Right cardiac atrium (tissue), 5 donors: ENCODE measurements around the gene PRAC2. TPM values are rescaled to one million over a fixed set of nuclear protein-coding genes. Genes with fewer than 3 reads are reported as not detected.

Source experiments
- ATAC-seq, 2 donors: fragments of 200-7000 bp; cut with Tn5 transposase; one replicate each; pipeline versions ENCODE4 v1.8.0 to v1.9.1; 2020; ENCODE audit warnings: moderate library complexity in 2 of 2, mild to moderate bottlenecking in 1 of 2
- DNase-seq, 3 donors: peaks; one replicate each; pipeline ENCODE4 v3.0.0-alpha.2; 2020
- H3K27ac ChIP-seq: one replicate; pipeline ENCODE4 v1.5.1; 2013; ENCODE audit warnings: mild to moderate bottlenecking, low read length, control low read depth, moderate library complexity
- H3K27me3 ChIP-seq: one replicate; pipeline ENCODE4 v1.6.1; 2013; ENCODE audit not compliant: control insufficient read depth, insufficient read depth
- H3K4me1 ChIP-seq: one replicate; pipeline ENCODE4 v1.6.1; 2013; ENCODE audit warnings: low read length; ENCODE audit not compliant: control insufficient read depth, insufficient read depth
- H3K4me3 ChIP-seq: one replicate; pipeline ENCODE4 v1.5.1; 2013; ENCODE audit warnings: low read length, control low read depth
- H3K9me3 ChIP-seq: one replicate; pipeline ENCODE4 v1.6.1; 2013; ENCODE audit warnings: low read length; ENCODE audit not compliant: control insufficient read depth
- WGBS: extraction: QIAGEN DNeasy Blood & Tissue Kit; methylation state at CpG from one replicate; pipeline ENCODE4 v1.1.7; 2013; 5-methylcytosine and 5-hydroxymethylcytosine counted together
- intact Hi-C, 4 donors: fragments of 100-400 bp; cut with DNase I; formaldehyde crosslinking; loops; one replicate each; pipeline versions ENCODE4 v1.11.0 to v1.14.0; 2022 to 2023
- long read RNA-seq, 4 donors: library from polyadenylated mRNA; unstranded; transcript quantifications; one replicate each; pipeline ENCODE4 v2.0.0, GENCODE V29; 2020 to 2021
- polyA plus RNA-seq: library from polyadenylated mRNA; stranded (reverse); fragments of 200-250 nt; gene quantifications from one replicate; pipeline ENCODE4 v1.2.3, GENCODE V29; 2013
- total RNA-seq, 4 donors: library from RNA; stranded (reverse); fragmentation: NEBNext Ultra II Directional; extraction: Animal tissue kit (Norgen Biotek cat#: 25700); gene quantifications; one replicate each; pipeline ENCODE4 v1.2.1, GENCODE V29; 2021
- donor health status: healthy with polysubstance abuse.
- donor health status: DM: no; HTN: yes; CAD: no.
- donor health status: DM: no; HTN: no; CAD: no.
- donor health status: DM: no; HTN: yes; CAD: no; lungs with severe emphysema.
- donor health status: DM: yes; HTN: yes; CAD: no.

Gene PRAC2
- total RNA-seq (not detected), polyA plus RNA-seq (not detected)
- long read RNA-seq, donor 1 = 0 reads
- long read RNA-seq, donor 2 = 0 reads
- long read RNA-seq, donor 3 = 0 reads
- long read RNA-seq, donor 4 = 0 reads

DNA sequence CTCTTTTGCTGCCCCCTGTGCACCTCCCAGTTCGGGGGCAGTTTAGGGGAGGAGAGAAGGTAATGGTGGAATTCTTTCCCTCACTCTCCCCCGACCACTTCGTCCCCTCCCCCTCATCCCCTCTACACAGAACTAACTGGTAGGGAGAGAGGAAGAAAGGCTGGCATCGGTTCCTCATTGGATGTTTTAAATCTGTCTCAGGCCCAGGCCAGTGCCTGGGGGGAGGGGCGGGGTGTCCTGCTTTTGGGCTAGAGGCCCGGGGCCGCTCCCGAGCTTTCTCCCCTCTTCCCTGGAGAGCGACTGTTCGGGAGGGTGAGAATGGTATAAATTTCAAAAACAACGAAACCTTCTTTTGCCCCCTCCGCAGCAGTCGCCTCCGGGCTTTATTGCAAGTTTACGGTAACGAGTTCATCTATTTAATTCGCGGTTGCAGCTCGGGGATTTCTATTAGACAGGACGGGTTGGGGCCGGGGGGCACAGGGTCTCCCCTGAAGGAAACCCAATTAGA, at the start of gene PRAC2:
TSS of gene PRAC2 (plus strand) at position 271 of the 508 bp plus-strand sequence. CDS start 1,226 bp downstream, outside the sequence.
- Histone ChIP-seq H3K9me3 (no peaks in the 10 kb centered on the region), H3K4me1 (no peaks in the 10 kb centered on the region), H3K27me3 (no peaks in the 10 kb centered on the region), H3K27ac (no peak within 1 kb of the TSS), H3K4me3 (peak within 1 kb of the TSS; percentile 29)
- WGBS = 4% methylated on average over 21 of the region's 21 CpGs
- ATAC-seq (no peak), DNase-seq (peak in 1 of 3 donors; percentile 68)
- intact Hi-C loops = loop anchor here in 2 of 4 donors (10.0 kb wide), 1 partner anchor 162 kb away; no protein-coding TSS in a partner anchor

DNA sequence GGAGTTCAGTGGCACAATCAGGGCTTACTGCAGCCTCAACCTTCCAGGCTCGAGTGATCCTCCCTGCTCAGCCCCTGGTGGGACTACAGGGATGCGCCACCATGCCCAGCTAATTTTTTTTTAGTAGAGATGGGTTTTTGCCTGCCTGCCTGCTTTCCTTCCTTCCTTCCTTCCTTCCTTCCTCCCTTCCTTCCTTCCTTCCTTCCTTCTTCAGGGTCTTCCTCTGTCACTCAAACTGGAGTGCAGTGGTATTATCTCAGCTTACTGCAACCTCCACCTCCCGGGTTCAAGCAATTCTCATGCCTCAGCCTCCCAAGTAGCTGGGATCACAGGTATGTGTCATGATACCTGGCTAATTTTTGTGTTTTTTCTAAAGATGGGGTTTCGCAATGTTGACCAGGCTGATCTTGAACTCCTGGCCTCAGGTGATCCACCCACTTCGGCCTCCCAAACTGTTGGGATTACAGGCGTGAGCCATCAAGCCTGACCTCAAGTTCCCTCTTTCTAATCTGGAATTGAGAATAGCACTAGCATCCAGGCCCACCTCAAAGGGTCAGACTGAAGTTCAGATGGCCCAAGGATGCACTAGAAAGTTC, 45.9 kb upstream of the PRAC2 start:
- Histone ChIP-seq H3K27me3 (no peaks in the 10 kb centered on the region), H3K4me3 (no peak overlapping the region), H3K27ac (no peak overlapping the region), H3K4me1 (no peaks in the 10 kb centered on the region), H3K9me3 (no peaks in the 10 kb centered on the region)
- no peak for DNase-seq
- intact Hi-C loops = loop anchor here (5.0 to 10.0 kb wide), 6 partner anchors 115 to 358 kb away; no protein-coding TSS in a partner anchor
- 70% methylated on average over 6 of the region's 6 CpGs for WGBS
- no peak for ATAC-seq

GRCh38 chr17:48678141-48678971, 44.6 kb upstream of the PRAC2 start:
- 7% methylated on average over 41 of the region's 41 CpGs for WGBS
- intact Hi-C loops = loop anchor here (2.0 to 10.0 kb wide), 7 partner anchors 112 to 356 kb away; no protein-coding TSS in a partner anchor
- H3K27ac ChIP-seq = no peak overlapping the region
- H3K9me3 ChIP-seq = no peaks in the 10 kb centered on the region
- H3K4me3 ChIP-seq = no peak overlapping the region
- ATAC-seq (peak; percentile 80 to 83), DNase-seq (peak; percentile 51 to 84 (median 82))
- H3K27me3 ChIP-seq = peaks cover 3% of the 10 kb centered on the region
- no peaks in the 10 kb centered on the region for H3K4me1 ChIP-seq

DNA sequence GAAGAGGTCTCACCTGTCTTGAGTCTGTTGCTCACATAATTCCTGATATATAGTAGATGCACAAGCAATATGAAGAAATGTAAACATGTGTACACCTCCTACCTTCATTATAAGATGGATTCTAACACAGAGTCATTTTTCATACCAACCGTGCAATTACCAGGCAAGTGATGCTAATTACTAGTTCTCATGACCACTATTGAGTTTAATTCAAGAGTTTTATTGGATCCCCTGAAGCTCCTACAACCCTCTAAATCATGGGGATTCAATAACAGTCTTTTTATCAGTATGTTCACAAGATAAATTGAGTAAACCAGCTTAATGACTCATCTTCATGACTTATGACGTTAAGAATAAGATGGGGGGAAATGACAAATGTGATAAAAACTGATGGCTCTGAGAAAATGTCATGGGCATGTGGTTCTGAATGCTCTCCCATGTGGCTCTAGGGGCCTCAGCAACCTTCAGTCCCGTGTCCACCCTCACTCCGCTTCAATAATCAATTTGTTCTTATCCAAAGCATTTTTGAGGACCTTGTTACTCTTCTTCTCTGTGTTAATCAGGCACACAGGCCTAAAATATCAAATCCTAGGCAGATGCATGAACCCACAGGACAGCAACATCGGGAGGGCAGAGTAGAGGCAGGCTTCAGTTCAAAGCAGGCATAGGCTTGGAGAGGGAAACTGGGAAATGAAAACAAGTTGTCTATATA, 43.4 kb upstream of the PRAC2 start:
- intact Hi-C loops = loop anchor here (2.0 to 10.0 kb wide), 7 partner anchors 111 to 355 kb away; no protein-coding TSS in a partner anchor
- H3K27ac ChIP-seq = no peak overlapping the region
- no peak for ATAC-seq
- peaks cover 3% of the 10 kb centered on the region for H3K27me3 ChIP-seq
- H3K4me1 ChIP-seq = no peaks in the 10 kb centered on the region
- no peaks in the 10 kb centered on the region for H3K9me3 ChIP-seq
- no peak for DNase-seq
- 78% methylated on average over 5 of the region's 5 CpGs for WGBS
- no peak overlapping the region for H3K4me3 ChIP-seq

GRCh38 chr17:48681609-48682008, 41.4 kb upstream of the PRAC2 start:
- Histone ChIP-seq H3K9me3 (no peaks in the 10 kb centered on the region), H3K4me3 (no peak overlapping the region), H3K27me3 (peaks cover 3% of the 10 kb centered on the region), H3K4me1 (no peaks in the 10 kb centered on the region), H3K27ac (no peak overlapping the region)
- ATAC-seq = no peak
- no peak for DNase-seq
- intact Hi-C loops = no loop called here
- WGBS = 90% methylated on average over 1 of the region's 1 CpG

GRCh38 chr17:48690655-48691054, 32.3 kb upstream of the PRAC2 start:
- WGBS = 85% methylated on average over 5 of the region's 5 CpGs
- no peaks in the 10 kb centered on the region for H3K9me3 ChIP-seq
- H3K27ac ChIP-seq = no peak overlapping the region
- H3K27me3 ChIP-seq = peaks cover 2% of the 10 kb centered on the region
- no peaks in the 10 kb centered on the region for H3K4me1 ChIP-seq
- ATAC-seq (no peak), DNase-seq (no peak)
- intact Hi-C loops = no loop called here
- H3K4me3 ChIP-seq = no peak overlapping the region

GRCh38 chr17:48692049-48692448, 30.9 kb upstream of the PRAC2 start:
- H3K4me3 ChIP-seq = no peak overlapping the region
- DNase-seq = no peak
- 88% methylated on average over 1 of the region's 1 CpG for WGBS
- H3K27ac ChIP-seq = no peak overlapping the region
- intact Hi-C loops = no loop called here
- H3K9me3 ChIP-seq = no peaks in the 10 kb centered on the region
- H3K4me1 ChIP-seq = no peaks in the 10 kb centered on the region
- no peak for ATAC-seq
- peaks cover 2% of the 10 kb centered on the region for H3K27me3 ChIP-seq

GRCh38 chr17:48693178-48693577, 29.8 kb upstream of the PRAC2 start:
- Histone ChIP-seq H3K27me3 (peaks cover 2% of the 10 kb centered on the region), H3K27ac (no peak overlapping the region), H3K4me1 (no peaks in the 10 kb centered on the region), H3K4me3 (no peak overlapping the region), H3K9me3 (no peaks in the 10 kb centered on the region)
- DNase-seq = no peak
- WGBS = 24% methylated on average over 1 of the region's 1 CpG
- ATAC-seq = no peak
- intact Hi-C loops = no loop called here

DNA sequence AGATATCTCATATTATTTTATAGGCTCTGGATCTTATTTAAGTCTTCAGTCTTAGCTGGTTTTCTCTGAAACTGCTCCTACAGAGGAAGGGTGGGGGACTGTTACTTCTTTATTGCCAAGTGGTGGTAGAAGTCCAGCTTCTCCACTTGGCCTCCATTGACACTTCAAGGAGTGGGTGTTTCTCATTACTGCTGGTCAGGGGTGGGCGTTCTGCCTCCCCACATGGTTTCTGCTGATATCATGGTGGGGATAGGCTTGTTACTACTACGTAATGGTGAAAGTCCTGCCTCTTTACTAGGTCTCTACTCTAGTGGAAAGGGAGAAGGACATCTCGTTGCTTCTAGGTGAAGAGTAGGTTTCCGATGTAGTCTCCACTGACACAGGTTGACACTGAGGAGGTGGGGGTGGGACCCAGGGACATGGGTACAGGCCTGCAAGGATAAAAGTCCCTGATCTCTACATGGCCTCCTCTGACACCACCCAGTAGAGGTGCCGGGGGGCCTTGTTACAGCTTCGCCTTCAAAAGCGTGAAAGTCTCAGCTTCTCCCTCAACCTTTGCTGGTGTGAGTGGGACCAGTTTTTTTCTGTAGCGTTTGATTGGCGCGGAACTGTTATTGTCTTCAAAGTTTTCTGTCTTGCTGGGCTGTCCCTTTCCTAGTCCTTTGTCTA, 21.0 kb upstream of the PRAC2 start:
- 92% methylated on average over 10 of the region's 10 CpGs for WGBS
- H3K27me3 ChIP-seq = peaks cover 2% of the 10 kb centered on the region
- no peaks in the 10 kb centered on the region for H3K9me3 ChIP-seq

More for the DNA sequence above, 21.0 kb upstream of the PRAC2 start:
- intact Hi-C loops = no loop called here
- Histone ChIP-seq H3K4me1 (no peaks in the 10 kb centered on the region), H3K27ac (no peak overlapping the region), H3K4me3 (no peak overlapping the region)
- no peak for ATAC-seq
- no peak for DNase-seq
